GM12878 (cell line): Measurements from ENCODE around the gene CD300A. TPM values are rescaled to one million over a fixed set of nuclear protein-coding genes. Genes with fewer than 3 reads are reported as not detected.

Source experiments
- ATAC-seq: fragments of 200-7000 bp; cut with Tn5 transposase; 3 replicates; pipeline ENCODE4 v1.9.1; 2020; ENCODE audit warnings: mild to moderate bottlenecking, moderate library complexity
- BruUV-seq: library from RNA; stranded (reverse); fragments of 400-500 nt; replicated peaks from 2 replicates; lab custom pipeline; 2021; lab: Mats Ljungman, UMichigan
- CTCF ChIA-PET: fragments of 300-600 bp; sonication (Branson Sonifier 250); formaldehyde crosslinking; extraction: SDS; loops from one replicate; lab custom pipeline; 2021; ENCODE audit warnings: inconsistent platforms; lab: Yijun Ruan, JAX
- POLR2A ChIA-PET: fragments of 350-600 bp; formaldehyde crosslinking; extraction: SDS; loops from one replicate; lab custom pipeline; 2021; ENCODE audit warnings: inconsistent platforms; lab: Charles Lee
- RAD21 ChIA-PET: fragments of 300-600 bp; sonication (Branson Sonifier 250); formaldehyde crosslinking; loops from one replicate; lab custom pipeline; 2023; ENCODE audit warnings: antibody characterized with exemption; ENCODE audit not compliant: unreplicated experiment; lab: Charles Lee
- SMC1A ChIA-PET: fragments of 300-600 bp; sonication (Branson Sonifier 250); formaldehyde crosslinking; loops from one replicate; lab custom pipeline; 2023; ENCODE audit not compliant: unreplicated experiment, uncharacterized antibody; lab: Charles Lee
- DNase-seq: peaks from one replicate; pipeline ENCODE4 v3.0.0-alpha.2; 2011; ENCODE audit warnings: low read depth, low spot score
- FAIRE-seq: peaks from 3 replicates; lab custom pipeline; 2011; peaks lifted over from hg19 to GRCh38; lab: Jason Lieb, UNC
- H2AFZ ChIP-seq: 2 replicates; pipeline ENCODE4 v1.6.0; 2011; ENCODE audit warnings: low read depth, low read length, control low read depth; ENCODE audit not compliant: control insufficient read depth
- H3K27ac ChIP-seq: 2 replicates; pipeline ENCODE4 v1.5.1; 2011; ENCODE audit warnings: control low read depth; ENCODE audit not compliant: control insufficient read depth, insufficient read depth
- H3K27me3 ChIP-seq, 2 experiments: replicated peaks in 1 of 2; 2 replicates each; pipeline versions ENCODE4 v1.6.0 to v1.6.1; 2011; ENCODE audit warnings: low read length in 1 of 2; ENCODE audit not compliant: control insufficient read depth in 2 of 2, insufficient read depth in 2 of 2
- H3K36me3 ChIP-seq, 2 experiments: 2 replicates each; pipeline ENCODE4 v1.5.1; 2011; ENCODE audit warnings: low read length in 1 of 2; ENCODE audit not compliant: control insufficient read depth in 2 of 2, insufficient read depth in 2 of 2
- H3K4me1 ChIP-seq: 2 replicates; pipeline ENCODE4 v1.6.1; 2011; ENCODE audit warnings: mild to moderate bottlenecking, low read length, moderate library complexity, mixed read lengths; ENCODE audit not compliant: control insufficient read depth, insufficient read depth
- H3K4me2 ChIP-seq: 2 replicates; pipeline ENCODE4 v1.6.0; 2011; ENCODE audit warnings: control low read depth; ENCODE audit not compliant: control insufficient read depth, insufficient read depth
- H3K4me3 ChIP-seq: fragments of 200-600 bp; sonication (generic); 2 replicates; pipeline ENCODE4 v1.5.1; 2016
- H3K79me2 ChIP-seq: 2 replicates; pipeline ENCODE4 v1.6.0; 2011; ENCODE audit warnings: low read length; ENCODE audit not compliant: control insufficient read depth, insufficient read depth
- H3K9ac ChIP-seq: 2 replicates; pipeline ENCODE4 v1.8.0; 2011; ENCODE audit warnings: low read length, control low read depth, mixed read lengths; ENCODE audit not compliant: control insufficient read depth, insufficient read depth
- H3K9me3 ChIP-seq: replicated peaks from 3 replicates; pipeline ENCODE4 v1.5.1; 2011; ENCODE audit warnings: mild to moderate bottlenecking, low read length; ENCODE audit not compliant: control insufficient read depth, insufficient read depth
- H4K20me1 ChIP-seq: 2 replicates; pipeline ENCODE4 v1.6.0; 2011; ENCODE audit not compliant: control insufficient read depth, insufficient read depth
- ATF3 ChIP-seq: IDR thresholded peaks from 2 replicates; pipeline ENCODE4 v1.6.1; 2011; ENCODE audit warnings: low read depth, mild to moderate bottlenecking, low read length, moderate library complexity, borderline replicate concordance; ENCODE audit errors: extremely low read depth
- BHLHE40 ChIP-seq, 2 experiments: fragments of 450-650 bp in 1 of 2; IDR thresholded peaks; 2 replicates each; pipeline ENCODE4 v1.6.1; 2011 to 2017; ENCODE audit warnings: low read depth in 2 of 2, borderline replicate concordance in 1 of 2, improper control_type of control experiment in 1 of 2, low read length in 1 of 2, mild to moderate bottlenecking in 1 of 2
- CHD1 ChIP-seq: IDR thresholded peaks from 2 replicates; pipeline ENCODE4 v1.6.1; 2012; ENCODE audit warnings: low read depth, low read length, improper control_type of control experiment
- CREB1 ChIP-seq: IDR thresholded peaks from 2 replicates; pipeline ENCODE4 v1.6.1; 2012; ENCODE audit warnings: low read depth, mild to moderate bottlenecking, inconsistent platforms
- CTCF ChIP-seq, 3 experiments: IDR thresholded peaks in 2 of 3; conservative IDR thresholded peaks in 1 of 3; 2 replicates each; pipeline ENCODE4 v1.5.1; 2011; ENCODE audit warnings: low read depth in 3 of 3, low read length in 3 of 3, mild to moderate bottlenecking in 3 of 3, control low read depth in 2 of 3, moderate library complexity in 2 of 3, inconsistent platforms in 1 of 3, mixed read lengths in 1 of 3; ENCODE audit not compliant: control insufficient read depth in 2 of 3, insufficient read depth in 1 of 3; ENCODE audit errors: extremely low read depth in 1 of 3
- E4F1 ChIP-seq: fragments of 450-650 bp; IDR thresholded peaks from 2 replicates; pipeline ENCODE4 v1.6.1; 2018; ENCODE audit warnings: borderline replicate concordance, mild to moderate bottlenecking; ENCODE audit not compliant: partially characterized antibody
- HCFC1 ChIP-seq: fragments of 150-350 bp; IDR thresholded peaks from 2 replicates; pipeline ENCODE4 v1.6.1; 2014; ENCODE audit warnings: low read length
- HDGF ChIP-seq: fragments of 450-650 bp; IDR thresholded peaks from 2 replicates; pipeline ENCODE4 v1.6.1; 2016; ENCODE audit warnings: antibody characterized with exemption
- IKZF1 ChIP-seq: fragments of 450-650 bp; conservative IDR thresholded peaks from 2 replicates; pipeline ENCODE4 v1.6.1; 2017; ENCODE audit warnings: antibody characterized with exemption, mild to moderate bottlenecking
- MXI1 ChIP-seq: fragments of 150-350 bp; IDR thresholded peaks from 2 replicates; pipeline ENCODE4 v1.6.1; 2011; ENCODE audit warnings: low read depth, mild to moderate bottlenecking, inconsistent platforms, low read length, improper control_type of control experiment
- NR2F1 ChIP-seq: fragments of 450-650 bp; conservative IDR thresholded peaks from 2 replicates; pipeline ENCODE4 v1.6.1; 2017; ENCODE audit warnings: mild to moderate bottlenecking
- PAX5 ChIP-seq: IDR thresholded peaks from 2 replicates; pipeline ENCODE4 v1.6.1; 2011; ENCODE audit warnings: low read depth, low read length, borderline replicate concordance
- RBBP5 ChIP-seq: fragments of 200-600 bp; sonication (generic); conservative IDR thresholded peaks from 2 replicates; pipeline ENCODE4 v1.6.1; 2016
- RUNX3 ChIP-seq: IDR thresholded peaks from 2 replicates; pipeline ENCODE4 v1.6.1; 2012; ENCODE audit warnings: low read length, inconsistent platforms
- SIN3A ChIP-seq: IDR thresholded peaks from 2 replicates; pipeline ENCODE4 v1.6.1; 2012; ENCODE audit warnings: low read depth, low read length, improper control_type of control experiment
- SP1 ChIP-seq: IDR thresholded peaks from one replicate; pipeline ENCODE4 v1.6.1; 2011; ENCODE audit warnings: low read depth, low read length
- SREBF2 ChIP-seq: IDR thresholded peaks from 2 replicates; pipeline ENCODE4 v1.6.1; 2012; ENCODE audit warnings: mild to moderate bottlenecking, low read length
- TAF1 ChIP-seq: IDR thresholded peaks from 2 replicates; pipeline ENCODE4 v1.6.1; 2011; ENCODE audit warnings: mild to moderate bottlenecking, low read depth, low read length, borderline replicate concordance
- TCF12 ChIP-seq: IDR thresholded peaks from 2 replicates; pipeline ENCODE4 v1.6.1; 2011; ENCODE audit warnings: low read depth, mild to moderate bottlenecking, low read length
- TCF3 ChIP-seq: IDR thresholded peaks from 2 replicates; pipeline ENCODE4 v1.6.1; 2012; ENCODE audit warnings: low read depth, mild to moderate bottlenecking, low read length, borderline replicate concordance; ENCODE audit not compliant: insufficient read depth
- YY1 ChIP-seq: IDR thresholded peaks from 2 replicates; pipeline ENCODE4 v1.6.1; 2011; ENCODE audit warnings: low read depth, mild to moderate bottlenecking, low read length
- ZNF207 ChIP-seq: fragments of 450-650 bp; IDR thresholded peaks from 2 replicates; pipeline ENCODE4 v1.6.1; 2014; ENCODE audit warnings: antibody characterized with exemption, mild to moderate bottlenecking, borderline replicate concordance
- WGBS: methylation state at CpG from one replicate; pipeline ENCODE4 v1.1.6; 2016; ENCODE audit warnings: low lambda C conversion rate; ENCODE audit not compliant: insufficient replicate concordance, insufficient coverage; ENCODE audit errors: missing lambda C conversion rate; 5-methylcytosine and 5-hydroxymethylcytosine counted together
- in situ Hi-C: fragments of 300-500 bp; cut with MboI; formaldehyde crosslinking; loops from 9 replicates; pipeline ENCODE4 v1.14.3; 2018; ENCODE audit warnings: mixed read lengths
- intact Hi-C: fragments of 100-400 bp; cut with micrococcal nuclease; formaldehyde crosslinking; loops from one replicate; pipeline ENCODE4 v1.14.2; 2022; ENCODE audit not compliant: unreplicated experiment
- polyA plus RNA-seq, 11 experiments: library from polyadenylated mRNA; depleted of rRNA in 4 of 11; unstranded in 6 of 11; stranded (reverse) in 5 of 11; fragments of >200 nt; fragmentation: Nextera tagmentation in 4 of 11; fragmentation: Illumina TruSeq in 1 of 11; extraction: Ambion mirVana in 4 of 11; extraction: Trizol in 1 of 11; gene quantifications; 1 replicate in 1 of 11; 2 replicates in 10 of 11; pipeline versions ENCODE4 v1.2.1 to v1.2.3, GENCODE V29; 2011 to 2016; ENCODE audit warnings: inconsistent platforms in 2 of 11, missing spikeins in 2 of 11, low read depth in 1 of 11
- total RNA-seq, 4 experiments: library from RNA; depleted of rRNA in 3 of 4; stranded (reverse); fragments of >200 nt in 3 of 4; fragmentation: Illumina TruSeq in 1 of 4; extraction: Trizol in 1 of 4; gene quantifications; 2 replicates each; pipeline versions ENCODE4 v1.2.1 to v1.2.3, GENCODE V29; 2013 to 2021

The CD300A gene
- total and polyA plus RNA-seq, 10 of the 15 experiments (the other 5 are each of a cell fraction or from before 2014, with no cell fraction given) = 10.6 to 128 (median 36.1) TPM

GRCh38 chr17:74493331-74493833 is 26.9 kb downstream of the CD300A start:
- H3K79me2 ChIP-seq = no peaks in the 10 kb centered on the region
- WGBS = 37% methylated on average over 11 of the region's 11 CpGs
- no peaks in the 10 kb centered on the region for H3K9me3 ChIP-seq
- H3K36me3 ChIP-seq = no peaks in the 10 kb centered on the region
- intact Hi-C loops = loop anchor here (1.0 kb wide), 3 partner anchors 114 to 192 kb away; no protein-coding TSS in a partner anchor
- in situ Hi-C loops = loop anchor here (5.0 kb wide), 1 partner anchor 116 kb away; no protein-coding TSS in a partner anchor
- H3K27ac ChIP-seq = no peak overlapping the region
- RAD21 ChIA-PET = interaction anchor here (1.6 to 3.2 kb wide), 3 partner anchors 14 to 125 kb away, joined by 3 to 11 read pairs (median 7); no protein-coding TSS in a partner anchor
- DNase-seq (peak; percentile 28), FAIRE-seq (peak; percentile 92), ATAC-seq (peak; percentile 92)
- no peak overlapping the region for H3K4me3 ChIP-seq
- H4K20me1 ChIP-seq = no peaks in the 10 kb centered on the region
- no peaks in the 10 kb centered on the region for H3K27me3 ChIP-seq
- POLR2A ChIA-PET = no interaction called here
- H3K4me2 ChIP-seq = no peak overlapping the region
- BruUV-seq = no TSS peak
- no peaks in the 10 kb centered on the region for H3K4me1 ChIP-seq
- CTCF ChIA-PET = interaction anchor here (0.8 to 8.6 kb wide), 9 partner anchors 12 to 127 kb away, joined by 3 to 82 read pairs (median 5); partner anchors contain the start of gene CD300LB
- SMC1A ChIA-PET = interaction anchor here (0.8 to 3.2 kb wide), 8 partner anchors 9 to 125 kb away, joined by 3 to 13 read pairs (median 5); no protein-coding TSS in a partner anchor
- H3K9ac ChIP-seq = no peak overlapping the region
- H2AFZ ChIP-seq = no peak overlapping the region
- peak; percentile 93 to 95 (median 94); a peak in 5 of 6 replicates for TF ChIP-seq CTCF (IDR thresholded peaks at IDR 0.05 in 2 of 3, conservative IDR thresholded peaks at IDR 0.05 in 1 of 3; ENCODE audit: control insufficient read depth in 2 of 3, extremely low read depth in 1 of 3, insufficient read depth in 1 of 3, low read depth in 3 of 3, low read length in 3 of 3)
- no peak for TF ChIP-seq BHLHE40 (IDR thresholded peaks at IDR 0.05; ENCODE audit: borderline replicate concordance in 1 of 2, low read depth in 2 of 2, low read length in 1 of 2)
- no peak for TF ChIP-seq RBBP5
- no peak for TF ChIP-seq ZNF207
- no peak for TF ChIP-seq CREB1
- no peak for TF ChIP-seq HDGF
- no peak for TF ChIP-seq SIN3A
- no peak for TF ChIP-seq TCF12
- TF ChIP-seq ATF3 = no peak
- TF ChIP-seq YY1 = peak; percentile 78
- no peak for TF ChIP-seq TAF1
- no peak for TF ChIP-seq TCF3
- TF ChIP-seq SP1 = no peak
- no peak for TF ChIP-seq CHD1
- peak; percentile 38 for TF ChIP-seq IKZF1
- no peak for TF ChIP-seq SREBF2
- no peak for TF ChIP-seq PAX5
- 0 out of 2 replicates have a peak, but pooled peaks have one; percentile 23 for TF ChIP-seq MXI1
- TF ChIP-seq RUNX3 = peak; percentile 21; the same call in 1 of the 2 replicates
- no peak for TF ChIP-seq E4F1
- no peak for TF ChIP-seq NR2F1
- no peak for TF ChIP-seq HCFC1
